ENCODE data around the gene PARP16. TPM values are rescaled to one million over a fixed set of nuclear protein-coding genes. Genes with fewer than 3 reads are reported as not detected.

The PARP16 gene
- total RNA-seq, 3 donors from 2014 or later (not counting 1 experiment from before 2014, with no cell fraction given): 11.7 to 19.3 (median 16.4) TPM

DNA sequence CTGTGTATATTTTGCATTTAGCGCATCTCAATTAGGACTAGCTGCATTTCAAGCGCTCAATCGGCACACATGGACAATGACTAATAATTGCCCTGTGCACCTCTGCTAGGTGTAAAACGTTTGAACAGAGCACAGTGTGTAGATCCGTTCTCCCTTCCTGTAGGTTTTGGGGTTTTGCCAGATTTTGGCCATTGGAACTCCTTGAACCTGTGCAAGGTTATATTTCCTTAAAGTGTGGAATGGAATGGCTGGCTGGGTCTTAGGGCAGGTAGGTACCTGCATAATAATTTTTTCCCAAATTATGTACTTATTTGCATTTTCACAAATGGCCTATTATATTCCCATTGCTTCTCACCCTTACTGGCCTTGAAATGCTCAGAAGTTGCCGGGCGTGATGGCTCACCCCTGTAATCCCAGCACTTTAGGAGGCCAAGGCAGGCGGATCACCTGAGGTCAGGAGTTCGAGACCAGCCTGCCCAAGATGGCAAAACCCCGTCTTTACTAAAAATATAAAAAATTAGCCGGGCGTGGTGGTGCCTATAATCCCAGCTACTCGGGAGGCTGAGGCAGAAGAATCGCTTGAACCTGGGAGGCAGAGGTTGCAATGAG is 18.6 kb upstream of the PARP16 start:
- no peak for DNase-seq
- intact Hi-C loops (cut with micrococcal nuclease): no loop called here
- Mint-ChIP-seq H3K27ac (peak overlapping the region; percentile 95 to 100), H3K4me3 (peak overlapping the region; percentile 100), H3K27me3 (ENCODE audit: low read depth in 2 of 2) (no peaks in the 10 kb centered on the region), H3K4me1 (peaks cover 19 to 27% of the 10 kb centered on the region in 2 donors), H3K36me3 (no peaks in the 10 kb centered on the region), H3K9me3 (no peaks in the 10 kb centered on the region)
- no peaks in the 10 kb centered on the region for H3K36me3 ChIP-seq (ENCODE audit: control insufficient read depth, insufficient read depth, low read length)
- H3K27me3 ChIP-seq (ENCODE audit: control insufficient read depth, insufficient read depth, low read length): no peaks in the 10 kb centered on the region
- no peak overlapping the region for H3K4me3 ChIP-seq (ENCODE audit: low read length)
- H3K4me1 ChIP-seq (ENCODE audit: control insufficient read depth, insufficient read depth, low read length): peaks cover 18% of the 10 kb centered on the region
- no peaks in the 10 kb centered on the region for H3K9me3 ChIP-seq (ENCODE audit: control insufficient read depth, insufficient read depth, low read length)
- peak overlapping the region; percentile 95 for H3K27ac ChIP-seq (ENCODE audit: low read length)
- WGBS (ENCODE audit: insufficient coverage): 56% methylated on average over 14 of the region's 14 CpGs
- TF ChIP-seq CTCF (IDR thresholded peaks at IDR 0.05): no peak
- ATAC-seq: peak in 1 of 3 donors; percentile 12

GRCh38 chr15:65304381-65305149 is 17.9 kb upstream of the PARP16 start, which contains the start of gene RNU5B-1:
RNU5B-1 (plus strand) TSS chr15:65304677.
- H3K4me1 Mint-ChIP-seq: peaks cover 19 to 31% of the 10 kb centered on the region in 2 donors
- H3K4me1 ChIP-seq (ENCODE audit: control insufficient read depth, insufficient read depth, low read length): peaks cover 24% of the 10 kb centered on the region
- ATAC-seq (peak; percentile 76 to 92 (median 85)), DNase-seq (peak; percentile 61 to 93)
- H3K9me3 ChIP-seq (ENCODE audit: control insufficient read depth, insufficient read depth, low read length): no peaks in the 10 kb centered on the region
- intact Hi-C loops (cut with micrococcal nuclease): loop anchor here (1.0 kb wide), 3 partner anchors 8 to 119 kb away; partner anchors contain the start of genes CLPX, PARP16 and RNU5A-1
- no peaks in the 10 kb centered on the region for H3K36me3 Mint-ChIP-seq
- H3K27ac Mint-ChIP-seq: peak within 1 kb of the TSS; percentile 95 to 100
- no peaks in the 10 kb centered on the region for H3K27me3 Mint-ChIP-seq (ENCODE audit: low read depth in 2 of 2)
- WGBS (ENCODE audit: insufficient coverage): under 1% methylated on average over 24 of the region's 24 CpGs
- peak within 1 kb of the TSS; percentile 95 for H3K27ac ChIP-seq (ENCODE audit: low read length)
- H3K9me3 Mint-ChIP-seq: no peaks in the 10 kb centered on the region
- TF ChIP-seq CTCF (IDR thresholded peaks at IDR 0.05): no peak
- H3K36me3 ChIP-seq (ENCODE audit: control insufficient read depth, insufficient read depth, low read length): no peaks in the 10 kb centered on the region
- peak within 1 kb of the TSS; percentile 100 for H3K4me3 Mint-ChIP-seq
- H3K27me3 ChIP-seq (ENCODE audit: control insufficient read depth, insufficient read depth, low read length): no peaks in the 10 kb centered on the region
- peak within 1 kb of the TSS; percentile 51 for H3K4me3 ChIP-seq (ENCODE audit: low read length)

- intact Hi-C loops (cut with micrococcal nuclease): loop anchor here (1.0 kb wide), 3 partner anchors 8 to 119 kb away; partner anchors contain the start of genes CLPX, PARP16 and RNU5A-1
- ATAC-seq (peak in 1 of 3 donors; percentile 5), DNase-seq (no peak)
- Mint-ChIP-seq H3K27ac (peak overlapping the region; percentile 95 to 100), H3K27me3 (ENCODE audit: low read depth in 2 of 2) (no peaks in the 10 kb centered on the region), H3K9me3 (no peaks in the 10 kb centered on the region), H3K4me3 (peak overlapping the region; percentile 100), H3K36me3 (no peaks in the 10 kb centered on the region), H3K4me1 (peaks cover 19 to 31% of the 10 kb centered on the region in 2 donors)
- peak; percentile 91 for TF ChIP-seq CTCF (IDR thresholded peaks at IDR 0.05)
- Histone ChIP-seq H3K4me1 (ENCODE audit: control insufficient read depth, insufficient read depth, low read length) (peaks cover 27% of the 10 kb centered on the region), H3K4me3 (ENCODE audit: low read length) (peak overlapping the region; percentile 51), H3K27ac (ENCODE audit: low read length) (peak overlapping the region; percentile 95), H3K27me3 (ENCODE audit: control insufficient read depth, insufficient read depth, low read length) (no peaks in the 10 kb centered on the region), H3K36me3 (ENCODE audit: control insufficient read depth, insufficient read depth, low read length) (no peaks in the 10 kb centered on the region), H3K9me3 (ENCODE audit: control insufficient read depth, insufficient read depth, low read length) (no peaks in the 10 kb centered on the region)
- 5% methylated on average over 24 of the region's 24 CpGs for WGBS (ENCODE audit: insufficient coverage)
Observed at GRCh38 chr15:65303687-65304380, 17.2 kb upstream of the PARP16 start.
